H54 (cell line): Measurements from ENCODE around the gene DUOX1.
A peak's percentile ranks its signal among the peaks of the same experiment; 100 is the strongest.

Experiments used
- DNase-seq: peaks from one replicate; pipeline ENCODE4 v3.0.0; 2011; ENCODE audit warnings: low spot score, mixed read lengths; ENCODE audit not compliant: insufficient read length
- FAIRE-seq: peaks from 3 replicates; lab custom pipeline; 2011; peaks lifted over from hg19 to GRCh38; lab: Jason Lieb, UNC
- POLR2A ChIP-seq: IDR thresholded peaks from 2 replicates; pipeline ENCODE4 v1.6.1; 2011; ENCODE audit warnings: low read depth, mild to moderate bottlenecking, low read length

DUOX1 gene

GRCh38 chr15:45150481-45150880 is 20.7 kb downstream of the DUOX1 start:
- TF ChIP-seq POLR2A = no peak
- no peak for FAIRE-seq

GRCh38 chr15:45150997-45151396 is 21.2 kb downstream of the DUOX1 start:
- no peak for TF ChIP-seq POLR2A
- FAIRE-seq (no peak), DNase-seq (no peak)

More at GRCh38 chr15:45150481-45150880, 20.7 kb downstream of the DUOX1 start:
- no peak for DNase-seq

- DNase-seq = no peak
- no peak for TF ChIP-seq POLR2A
- no peak for FAIRE-seq
Measured at GRCh38 chr15:45151998-45152828, 22.4 kb downstream of the DUOX1 start.

GRCh38 chr15:45155739-45156138 is 25.9 kb downstream of the DUOX1 start:
- FAIRE-seq (no peak), DNase-seq (no peak)
- no peak for TF ChIP-seq POLR2A

- DNase-seq (no peak), FAIRE-seq (no peak)
- TF ChIP-seq POLR2A = no peak
Measured at GRCh38 chr15:45156744-45157455, 27.1 kb downstream of the DUOX1 start.

GRCh38 chr15:45157974-45158373 is 28.2 kb downstream of the DUOX1 start:
- FAIRE-seq = peak; percentile 76
- no peak for TF ChIP-seq POLR2A
- peak; percentile 77 for DNase-seq

- TF ChIP-seq POLR2A = no peak
- FAIRE-seq (no peak), DNase-seq (no peak)
Measured at GRCh38 chr15:45161666-45162065, 31.9 kb downstream of the DUOX1 start.

- no peak for TF ChIP-seq POLR2A
- FAIRE-seq (peak; percentile 15), DNase-seq (peak; percentile 98)
Measured at GRCh38 chr15:45162771-45163507, 33.1 kb downstream of the DUOX1 start.

- FAIRE-seq (no peak), DNase-seq (no peak)
- no peak for TF ChIP-seq POLR2A
Measured at GRCh38 chr15:45163508-45163856, 33.7 kb downstream of the DUOX1 start.

- DNase-seq (no peak), FAIRE-seq (no peak)
- TF ChIP-seq POLR2A = no peak
Measured at GRCh38 chr15:45164914-45165313, 35.1 kb downstream of the DUOX1 start.

GRCh38 chr15:45165536-45165935 is 35.7 kb downstream of the DUOX1 start:
- FAIRE-seq = no peak
- no peak for DNase-seq
- TF ChIP-seq POLR2A = no peak

- DNase-seq (peak; percentile 92), FAIRE-seq (no peak)
- TF ChIP-seq POLR2A = no peak
Measured at GRCh38 chr15:45166834-45167630, 37.2 kb downstream of the DUOX1 start.

- DNase-seq (no peak), FAIRE-seq (no peak)
- TF ChIP-seq POLR2A = no peak
Measured at GRCh38 chr15:45167631-45168205, 37.9 kb downstream of the DUOX1 start.

- no peak for TF ChIP-seq POLR2A
- FAIRE-seq (no peak), DNase-seq (no peak)
Measured at GRCh38 chr15:45168286-45168685, 38.5 kb downstream of the DUOX1 start.
